HG02870 (cell line): ENCODE data around the gene PARN.
A peak's percentile ranks its signal among the peaks of the same experiment; 100 is the strongest.
"Not testable (repeated sequence)": the region's sequence is repeated elsewhere in the genome, so short reads cannot be mapped to it uniquely, and the experiment has no call there.

ENCODE experiments used
- ATAC-seq: cut with Tn5 transposase; IDR thresholded peaks from one replicate; pipeline ENCODE4 v1.9.1; 2021; ENCODE audit warnings: mild to moderate bottlenecking, moderate library complexity; ENCODE audit not compliant: unreplicated experiment

The PARN gene

DNA sequence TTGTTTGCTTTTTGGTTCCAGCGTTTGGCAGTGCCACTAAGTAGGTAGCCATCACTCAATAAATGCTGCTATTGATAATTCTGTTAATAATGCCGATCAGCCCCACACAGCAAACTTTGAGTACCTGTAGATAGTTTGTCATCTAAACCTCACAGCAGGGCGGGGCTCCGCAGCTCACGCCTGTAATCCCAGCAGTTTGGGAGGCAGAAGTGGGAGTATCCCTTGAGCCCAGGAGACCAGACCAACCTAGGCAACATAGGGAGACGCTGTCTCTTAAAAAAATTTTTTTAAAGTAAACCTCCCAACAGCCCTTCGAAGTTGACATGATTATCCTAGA lies 4.3 kb upstream of the PARN start:
- no peak for ATAC-seq

DNA sequence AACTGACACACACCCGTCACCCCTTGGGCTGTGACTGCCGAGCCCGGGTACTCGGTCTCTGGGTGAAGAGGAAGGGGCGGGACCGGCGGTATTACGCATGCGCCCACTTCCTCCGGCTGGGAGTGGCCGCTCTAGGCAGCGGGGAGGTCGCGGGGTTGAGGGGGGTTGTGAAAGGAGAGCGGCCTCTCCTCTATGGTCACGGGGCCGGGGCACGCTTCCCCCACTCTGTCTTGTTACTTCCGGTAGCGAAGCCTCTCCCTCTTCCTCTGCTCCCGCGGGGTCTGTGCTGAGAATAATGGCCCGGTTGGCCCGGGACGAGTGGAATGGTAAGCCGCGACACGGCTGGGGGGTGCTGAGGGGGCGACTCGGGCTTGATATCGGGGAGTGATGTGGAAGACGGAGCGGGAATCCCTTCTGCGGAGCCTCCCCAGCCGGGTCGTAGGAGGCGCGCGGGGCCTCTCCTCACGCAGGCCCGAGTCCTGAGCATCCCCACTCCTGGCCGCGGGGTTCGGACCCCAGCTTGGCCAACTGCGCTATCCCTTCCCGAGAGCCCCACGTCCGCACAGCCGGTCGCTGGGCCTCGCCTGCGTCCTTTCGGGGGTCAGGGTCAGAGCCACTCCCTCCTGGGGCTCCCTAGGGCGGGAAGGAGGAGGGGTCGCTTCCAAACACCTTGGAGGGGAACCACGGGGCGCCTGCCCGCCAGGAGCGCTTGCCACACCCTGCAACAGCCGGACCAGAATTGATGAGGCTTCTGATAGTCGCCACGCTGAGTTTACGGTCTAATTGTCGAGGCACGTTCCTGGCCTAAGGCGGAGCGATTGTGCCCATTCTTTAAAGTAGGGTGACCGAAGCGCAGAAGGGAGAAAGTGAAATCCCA lies 2.9 kb upstream of the PARN start, which contains the start of gene BFAR:
Gene BFAR (plus strand): TSS at position 259 of the 877 bp plus-strand sequence. CDS start 11,396 bp downstream, outside the sequence.
- ATAC-seq = peak; percentile 73

GRCh38 chr16:14630620-14631330 lies 715 bp upstream of the PARN start:
- not testable (repeated sequence) for ATAC-seq

- peak; percentile 2 for ATAC-seq
Measured at GRCh38 chr16:14629612-14629918, 495 bp downstream of the PARN start.

GRCh38 chr16:14628806-14629611 lies 1.1 kb downstream of the PARN start:
- no peak for ATAC-seq

DNA sequence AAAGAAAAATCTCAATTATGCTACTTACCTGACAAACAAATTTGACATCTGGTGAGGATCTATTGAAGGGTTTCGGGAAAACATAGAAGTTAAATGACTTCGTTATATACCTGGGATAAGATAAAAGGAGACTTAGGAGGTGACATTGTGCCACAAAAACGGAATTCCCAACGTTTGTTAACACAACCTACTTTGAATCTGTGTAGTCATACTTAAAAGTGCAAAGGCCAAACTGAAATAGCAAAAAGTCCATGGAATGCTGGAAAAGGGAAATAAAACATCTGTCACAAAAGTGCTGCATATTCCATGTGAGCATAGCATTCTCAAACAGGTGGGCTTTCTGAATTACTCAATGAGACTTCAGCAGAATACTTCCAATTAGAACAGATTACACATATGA lies 3.0 kb downstream of the PARN start:
- no peak for ATAC-seq

- ATAC-seq = no peak
Measured at GRCh38 chr16:14618566-14618965, 11.5 kb downstream of the PARN start.

GRCh38 chr16:14616280-14616679 lies 13.8 kb downstream of the PARN start:
- ATAC-seq = no peak

DNA sequence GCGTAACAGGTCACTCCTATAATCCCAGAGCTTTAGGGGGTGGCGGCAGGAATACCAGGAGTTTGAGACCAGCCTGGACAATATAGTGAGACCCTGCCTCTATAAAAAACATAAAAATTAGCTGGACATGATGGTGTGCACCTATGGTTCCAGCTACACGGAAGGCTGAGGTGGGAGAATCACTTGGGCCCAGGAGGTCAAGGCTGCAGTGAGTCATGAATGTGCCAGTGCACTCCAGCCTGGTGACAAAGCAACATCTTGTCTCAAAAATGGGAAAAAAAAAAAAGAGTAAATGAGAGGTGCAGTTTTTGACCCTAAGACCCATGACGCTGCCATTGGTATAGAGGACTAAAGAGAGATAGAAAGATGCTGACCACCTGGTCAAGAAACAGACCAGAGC lies 16.1 kb downstream of the PARN start:
- no peak for ATAC-seq

GRCh38 chr16:14611660-14612059 lies 18.4 kb downstream of the PARN start:
- ATAC-seq = no peak

- no peak for ATAC-seq
Measured at GRCh38 chr16:14609716-14610115, 20.3 kb downstream of the PARN start.

DNA sequence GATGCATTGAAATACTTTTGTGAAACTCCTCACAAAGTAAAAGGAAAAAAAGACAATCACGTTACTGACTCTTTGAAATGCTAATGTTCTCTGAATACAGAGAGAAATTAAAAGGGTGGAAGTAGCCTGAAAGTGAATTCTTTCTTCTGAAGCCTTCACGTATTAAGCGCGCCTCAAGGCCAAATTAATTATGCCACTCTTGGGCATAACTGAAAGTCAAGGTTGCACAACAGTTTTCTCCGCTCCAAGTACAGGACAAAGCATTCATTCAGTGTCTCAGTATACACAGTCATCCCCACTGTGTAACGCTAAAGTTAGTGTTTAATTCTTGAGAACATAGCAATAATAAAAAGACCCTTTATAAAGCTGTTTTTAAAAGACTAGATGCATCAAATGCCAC lies 21.5 kb downstream of the PARN start:
- ATAC-seq = no peak

DNA sequence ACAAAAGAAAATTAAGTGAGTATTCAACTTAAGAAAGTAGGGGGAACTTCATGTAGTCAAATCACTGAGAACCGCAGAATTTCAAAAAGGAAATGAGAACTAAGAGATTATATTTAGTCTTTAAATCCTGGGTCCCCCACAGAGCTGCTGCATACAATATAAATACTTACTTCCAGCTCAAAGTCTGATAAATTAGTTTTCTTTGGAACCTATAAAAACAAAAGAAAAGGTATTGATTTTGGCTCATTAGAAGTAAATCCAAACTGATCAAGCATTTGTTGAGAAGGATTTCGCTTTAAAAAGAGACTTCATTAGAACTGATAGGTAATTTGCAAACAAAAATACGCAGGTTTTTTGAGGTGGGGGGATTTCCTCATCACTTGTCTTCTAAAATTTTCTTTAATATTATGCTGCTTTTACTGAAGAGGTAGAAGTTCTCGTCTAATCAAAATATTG lies 21.9 kb downstream of the PARN start:
- peak; percentile 64 for ATAC-seq

GRCh38 chr16:14606102-14606501 lies 24.0 kb downstream of the PARN start:
- no peak for ATAC-seq

GRCh38 chr16:14602443-14602963 lies 27.6 kb downstream of the PARN start:
- ATAC-seq = no peak

DNA sequence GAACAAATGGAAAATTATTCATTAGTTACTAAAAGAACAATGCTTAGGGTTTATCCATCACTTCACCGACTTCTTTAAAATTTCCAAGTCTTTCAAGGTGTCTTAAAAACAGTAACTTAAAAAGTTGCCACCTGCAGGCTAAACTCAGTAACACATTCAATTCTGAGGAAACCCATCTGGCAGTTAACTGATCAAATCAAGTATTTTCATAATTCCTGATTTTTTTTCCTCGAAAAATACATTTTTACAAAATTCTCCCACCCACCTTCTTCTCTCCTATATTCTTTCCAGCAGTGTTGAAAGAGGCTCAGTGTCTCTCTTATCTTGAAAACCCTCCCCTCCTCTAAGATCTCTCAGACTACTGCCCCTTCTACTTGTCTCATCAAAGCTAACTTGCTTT lies 29.9 kb downstream of the PARN start:
- ATAC-seq = no peak

DNA sequence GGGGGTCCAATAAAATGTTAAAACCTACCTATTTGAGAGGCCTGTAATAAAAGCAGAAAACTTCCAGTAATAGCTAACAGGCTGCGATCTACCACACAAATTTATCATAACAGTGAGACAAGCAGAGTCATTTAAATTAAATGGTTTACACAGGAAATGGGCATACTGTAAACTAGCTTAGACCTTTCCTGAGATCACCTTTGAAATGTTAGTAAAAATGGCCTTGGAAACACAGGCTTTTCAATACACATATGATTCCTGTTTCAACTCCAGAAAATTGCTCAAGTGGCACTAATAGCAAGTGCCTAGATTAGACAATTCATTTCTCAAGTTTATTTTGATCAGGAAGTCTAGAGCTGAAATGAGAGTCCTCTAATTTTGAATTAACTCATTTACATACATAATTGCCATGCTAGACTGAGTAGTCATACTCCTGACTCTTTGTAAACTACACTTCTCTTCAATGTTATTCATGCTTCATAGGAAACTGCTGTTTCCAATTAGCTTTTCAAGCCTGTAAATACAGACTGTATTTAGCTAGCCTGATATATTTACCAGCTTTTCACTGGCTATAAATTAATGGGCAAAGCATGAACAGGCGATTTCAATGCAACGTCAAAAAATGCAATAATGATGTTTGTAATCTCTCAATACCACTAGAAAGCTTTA lies 43.3 kb downstream of the PARN start:
- no peak for ATAC-seq

- ATAC-seq = no peak
Measured at GRCh38 chr16:14585287-14585686, 44.8 kb downstream of the PARN start.

GRCh38 chr16:14580926-14581325 lies 49.1 kb downstream of the PARN start:
- not testable (repeated sequence) for ATAC-seq

DNA sequence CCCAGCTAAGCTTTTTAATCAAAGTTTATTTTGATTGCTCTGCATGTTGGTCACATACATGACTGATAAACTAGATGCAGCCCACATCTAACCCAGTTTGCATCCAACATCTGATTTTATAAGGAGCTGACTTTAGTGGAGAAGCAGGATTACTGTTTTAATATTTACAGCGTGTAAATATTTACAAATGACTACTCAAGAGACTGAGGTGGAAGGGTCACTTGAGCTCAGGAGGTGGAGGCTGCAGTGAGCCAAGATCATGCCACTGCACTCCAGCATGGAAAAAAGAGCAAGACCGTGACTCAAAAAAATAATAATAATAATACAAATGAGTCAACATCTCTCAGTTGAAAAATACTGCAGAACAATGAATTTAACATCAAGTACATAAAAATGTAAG lies 50.8 kb downstream of the PARN start:
- ATAC-seq = no peak

DNA sequence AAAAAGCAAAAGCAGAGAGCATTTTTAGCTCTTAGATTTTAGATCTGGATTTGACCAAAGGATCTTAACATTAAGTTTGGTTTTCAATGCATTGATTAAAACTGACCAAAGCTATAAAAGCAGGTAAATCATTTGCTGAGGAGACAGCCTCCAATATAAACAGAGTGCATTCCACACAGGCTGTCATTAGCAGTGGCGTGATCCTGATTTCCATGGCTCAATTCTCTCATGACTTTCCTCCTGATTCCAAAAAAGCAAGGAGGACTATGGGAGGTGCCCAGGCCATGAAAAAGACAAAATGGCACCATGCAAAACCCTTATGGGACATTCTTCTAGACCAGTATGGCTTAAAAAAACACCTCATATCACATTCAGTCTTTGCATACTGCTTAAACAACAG lies 53.5 kb downstream of the PARN start:
- ATAC-seq = no peak
